ENCODE measurements around the gene CHRDL2.
A peak's percentile ranks its signal among the peaks of the same experiment; 100 is the strongest.
"Not testable (repeated sequence)": the region's sequence is repeated elsewhere in the genome, so short reads cannot be mapped to it uniquely, and the experiment has no call there.

The CHRDL2 gene

GRCh38 chr11:74731301-74732094, at the start of gene CHRDL2:
CHRDL2 (minus strand) TSS chr11:74731426; CDS start chr11:74730888, 538 bp downstream.
- DNase-seq = no peak

GRCh38 chr11:74780248-74781005, 49.2 kb upstream of the CHRDL2 start:
- no peak for DNase-seq

- no peak for DNase-seq
These were observed 47.4 kb upstream of the CHRDL2 start for GRCh38 chr11:74778581-74778980.

- DNase-seq = no peak
These were observed 46.7 kb upstream of the CHRDL2 start for GRCh38 chr11:74777877-74778276.

GRCh38 chr11:74777038-74777437, 45.8 kb upstream of the CHRDL2 start:
- DNase-seq = no peak

- no peak for DNase-seq
These were observed 45.3 kb upstream of the CHRDL2 start for GRCh38 chr11:74776546-74776945.

- DNase-seq = no peak
These were observed 44.5 kb upstream of the CHRDL2 start for GRCh38 chr11:74775762-74776161.

- no peak for DNase-seq
These were observed 42.2 kb upstream of the CHRDL2 start for GRCh38 chr11:74773476-74773875.

GRCh38 chr11:74771139-74771538, 39.9 kb upstream of the CHRDL2 start:
- no peak for DNase-seq

- DNase-seq = no peak
These were observed 39.2 kb upstream of the CHRDL2 start for GRCh38 chr11:74770456-74770855.

- DNase-seq = no peak
These were observed 38.0 kb upstream of the CHRDL2 start for GRCh38 chr11:74769055-74769707.

- DNase-seq = not testable (repeated sequence)
These were observed 37.0 kb upstream of the CHRDL2 start for GRCh38 chr11:74768172-74768651.

GRCh38 chr11:74766905-74767304, 35.7 kb upstream of the CHRDL2 start:
- DNase-seq = no peak

GRCh38 chr11:74756571-74756970, 25.3 kb upstream of the CHRDL2 start:
- no peak for DNase-seq

- DNase-seq = no peak
These were observed 24.3 kb upstream of the CHRDL2 start for GRCh38 chr11:74755395-74755995.

GRCh38 chr11:74754507-74755252, 23.5 kb upstream of the CHRDL2 start:
- no peak for DNase-seq

- no peak for DNase-seq
These were observed 20.1 kb upstream of the CHRDL2 start for GRCh38 chr11:74751303-74751702.

GRCh38 chr11:74750598-74750997, 19.4 kb upstream of the CHRDL2 start:
- DNase-seq = not testable (repeated sequence)

- no peak for DNase-seq
These were observed 18.7 kb upstream of the CHRDL2 start for GRCh38 chr11:74749965-74750296.

- peak; percentile 82 for DNase-seq
These were observed 18.1 kb upstream of the CHRDL2 start for GRCh38 chr11:74749127-74749964.
